HG03060 (cell line): Measurements from ENCODE around the gene ZDHHC18.

Experiments used
- ATAC-seq: cut with Tn5 transposase; IDR thresholded peaks from one replicate; pipeline ENCODE4 v1.9.1; 2021; ENCODE audit warnings: low read depth, moderate number of reproducible peaks; ENCODE audit not compliant: unreplicated experiment

The ZDHHC18 gene, protein sequence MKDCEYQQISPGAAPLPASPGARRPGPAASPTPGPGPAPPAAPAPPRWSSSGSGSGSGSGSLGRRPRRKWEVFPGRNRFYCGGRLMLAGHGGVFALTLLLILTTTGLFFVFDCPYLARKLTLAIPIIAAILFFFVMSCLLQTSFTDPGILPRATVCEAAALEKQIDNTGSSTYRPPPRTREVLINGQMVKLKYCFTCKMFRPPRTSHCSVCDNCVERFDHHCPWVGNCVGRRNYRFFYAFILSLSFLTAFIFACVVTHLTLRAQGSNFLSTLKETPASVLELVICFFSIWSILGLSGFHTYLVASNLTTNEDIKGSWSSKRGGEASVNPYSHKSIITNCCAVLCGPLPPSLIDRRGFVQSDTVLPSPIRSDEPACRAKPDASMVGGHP

DNA sequence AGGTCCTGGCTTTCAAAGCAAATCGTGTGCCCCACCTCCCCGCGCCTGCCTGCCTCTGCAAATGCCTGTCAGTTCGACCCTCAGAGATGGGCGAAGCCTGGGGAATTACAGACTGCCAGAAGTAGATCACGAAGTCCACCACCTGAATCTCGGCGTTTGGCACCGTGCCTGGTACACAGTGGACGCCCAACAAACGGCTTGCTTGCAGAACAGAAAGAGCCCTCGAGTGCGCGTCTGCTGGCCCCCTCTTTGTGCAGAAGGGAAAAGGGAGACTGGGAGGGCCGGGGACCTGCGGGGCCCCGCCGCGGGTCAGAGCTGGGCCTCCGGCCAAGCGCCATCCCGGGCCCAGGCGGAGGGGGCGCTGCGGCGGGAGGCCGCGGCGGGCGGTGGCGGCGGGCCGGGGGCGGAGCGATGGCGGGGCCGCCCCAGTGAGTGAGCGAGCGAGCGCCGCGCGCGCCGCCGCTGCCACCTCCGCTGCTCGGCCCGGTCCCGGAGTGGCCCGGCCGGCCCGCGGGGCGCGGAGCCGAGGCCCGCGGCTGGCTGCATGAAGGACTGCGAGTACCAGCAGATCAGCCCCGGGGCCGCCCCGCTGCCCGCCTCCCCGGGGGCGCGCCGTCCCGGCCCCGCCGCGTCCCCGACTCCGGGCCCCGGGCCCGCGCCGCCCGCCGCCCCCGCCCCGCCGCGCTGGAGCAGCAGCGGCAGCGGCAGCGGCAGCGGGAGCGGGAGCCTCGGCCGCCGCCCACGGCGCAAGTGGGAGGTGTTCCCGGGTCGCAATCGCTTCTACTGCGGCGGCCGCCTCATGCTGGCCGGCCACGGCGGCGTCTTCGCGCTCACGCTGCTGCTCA is at the start of gene ZDHHC18:
ZDHHC18 (plus strand) TSS at position 428 of the 845 bp plus-strand sequence; CDS start at position 545, 117 bp downstream.
- ATAC-seq: no peak

DNA sequence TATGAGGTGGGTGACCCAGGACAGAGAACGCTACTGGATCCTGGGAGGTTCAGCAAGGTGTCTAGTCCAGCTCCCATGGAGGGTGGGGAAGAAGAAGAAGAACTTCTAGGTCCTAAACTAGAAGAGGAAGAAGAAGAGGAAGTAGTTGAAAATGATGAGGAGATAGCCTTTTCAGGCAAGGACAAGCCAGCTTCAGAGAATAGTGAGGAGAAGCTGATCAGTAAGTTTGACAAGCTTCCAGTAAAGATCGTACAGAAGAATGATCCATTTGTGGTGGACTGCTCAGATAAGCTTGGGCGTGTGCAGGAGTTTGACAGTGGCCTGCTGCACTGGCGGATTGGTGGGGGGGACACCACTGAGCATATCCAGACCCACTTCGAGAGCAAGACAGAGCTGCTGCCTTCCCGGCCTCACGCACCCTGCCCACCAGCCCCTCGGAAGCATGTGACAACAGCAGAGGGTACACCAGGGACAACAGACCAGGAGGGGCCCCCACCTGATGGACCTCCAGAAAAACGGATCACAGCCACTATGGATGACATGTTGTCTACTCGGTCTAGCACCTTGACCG is 47.3 kb upstream of the ZDHHC18 start:
- ATAC-seq: no peak

DNA sequence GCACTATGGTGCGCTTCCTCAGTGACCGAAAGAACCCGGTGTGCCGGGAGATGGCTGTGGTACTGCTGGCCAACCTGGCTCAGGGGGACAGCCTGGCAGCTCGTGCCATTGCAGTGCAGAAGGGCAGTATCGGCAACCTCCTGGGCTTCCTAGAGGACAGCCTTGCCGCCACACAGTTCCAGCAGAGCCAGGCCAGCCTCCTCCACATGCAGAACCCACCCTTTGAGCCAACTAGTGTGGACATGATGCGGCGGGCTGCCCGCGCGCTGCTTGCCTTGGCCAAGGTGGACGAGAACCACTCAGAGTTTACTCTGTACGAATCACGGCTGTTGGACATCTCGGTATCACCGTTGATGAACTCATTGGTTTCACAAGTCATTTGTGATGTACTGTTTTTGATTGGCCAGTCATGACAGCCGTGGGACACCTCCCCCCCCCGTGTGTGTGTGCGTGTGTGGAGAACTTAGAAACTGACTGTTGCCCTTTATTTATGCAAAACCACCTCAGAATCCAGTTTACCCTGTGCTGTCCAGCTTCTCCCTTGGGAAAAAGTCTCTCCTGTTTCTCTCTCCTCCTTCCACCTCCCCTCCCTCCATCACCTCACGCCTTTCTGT is 46.0 kb upstream of the ZDHHC18 start:
- no peak for ATAC-seq

DNA sequence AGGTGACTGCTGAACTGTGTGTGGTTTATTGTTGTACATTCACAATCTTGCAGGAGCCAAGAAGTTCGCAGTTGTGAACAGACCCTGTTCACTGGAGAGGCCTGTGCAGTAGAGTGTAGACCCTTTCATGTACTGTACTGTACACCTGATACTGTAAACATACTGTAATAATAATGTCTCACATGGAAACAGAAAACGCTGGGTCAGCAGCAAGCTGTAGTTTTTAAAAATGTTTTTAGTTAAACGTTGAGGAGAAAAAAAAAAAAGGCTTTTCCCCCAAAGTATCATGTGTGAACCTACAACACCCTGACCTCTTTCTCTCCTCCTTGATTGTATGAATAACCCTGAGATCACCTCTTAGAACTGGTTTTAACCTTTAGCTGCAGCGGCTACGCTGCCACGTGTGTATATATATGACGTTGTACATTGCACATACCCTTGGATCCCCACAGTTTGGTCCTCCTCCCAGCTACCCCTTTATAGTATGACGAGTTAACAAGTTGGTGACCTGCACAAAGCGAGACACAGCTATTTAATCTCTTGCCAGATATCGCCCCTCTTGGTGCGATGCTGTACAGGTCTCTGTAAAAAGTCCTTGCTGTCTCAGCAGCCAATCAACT is 45.2 kb upstream of the ZDHHC18 start:
- no peak for ATAC-seq

DNA sequence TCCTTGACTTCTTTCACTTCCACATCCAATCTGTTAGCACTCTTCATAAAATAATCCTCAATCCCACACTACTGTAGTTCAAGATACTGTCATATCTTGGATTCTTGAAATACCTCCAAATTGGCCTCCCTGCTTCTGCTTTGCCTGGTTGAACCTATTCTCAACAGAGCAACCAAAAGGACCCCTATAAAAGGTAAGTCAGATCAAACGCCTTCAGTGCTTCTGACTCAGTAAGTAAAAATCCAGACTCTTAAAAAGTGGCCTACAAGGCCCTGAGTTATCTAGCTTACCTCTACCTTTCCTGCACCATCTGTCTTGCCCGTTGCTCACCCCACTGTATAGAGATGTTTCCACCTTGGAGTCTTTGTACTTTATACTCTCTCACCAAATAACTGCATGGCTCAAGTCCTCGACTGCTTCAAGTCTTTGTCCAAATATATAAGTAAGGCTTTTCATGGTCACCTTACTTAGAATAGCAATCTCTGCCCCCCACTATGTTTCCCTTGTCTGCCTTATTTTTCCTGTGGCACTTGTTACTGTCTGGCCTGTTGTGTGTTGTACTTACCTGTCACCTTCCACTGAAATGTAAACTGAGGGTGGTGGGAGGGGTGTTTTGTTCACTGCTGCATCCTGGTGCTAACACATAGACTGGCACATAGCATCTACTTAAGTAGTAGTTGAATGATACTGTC is 43.8 kb upstream of the ZDHHC18 start:
- ATAC-seq: no peak

DNA sequence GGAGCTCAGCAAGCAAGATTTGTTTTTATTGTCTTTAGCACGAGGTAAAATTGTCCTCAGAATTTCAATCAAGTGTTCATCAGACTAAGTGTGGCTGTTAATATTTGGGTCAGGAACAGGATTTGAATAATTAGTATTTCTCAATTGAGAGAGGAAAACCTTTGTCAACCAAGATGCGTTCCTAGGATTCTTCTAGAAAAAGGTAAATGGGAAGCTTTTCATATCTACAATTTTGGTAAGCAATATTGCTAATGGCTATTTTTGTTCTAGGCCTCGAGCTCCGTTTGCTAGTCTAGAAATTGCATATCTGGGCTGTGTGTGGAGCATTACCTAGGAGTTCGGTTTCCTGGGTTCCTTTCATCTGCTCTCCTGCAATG is 42.9 kb upstream of the ZDHHC18 start:
- ATAC-seq: no peak

DNA sequence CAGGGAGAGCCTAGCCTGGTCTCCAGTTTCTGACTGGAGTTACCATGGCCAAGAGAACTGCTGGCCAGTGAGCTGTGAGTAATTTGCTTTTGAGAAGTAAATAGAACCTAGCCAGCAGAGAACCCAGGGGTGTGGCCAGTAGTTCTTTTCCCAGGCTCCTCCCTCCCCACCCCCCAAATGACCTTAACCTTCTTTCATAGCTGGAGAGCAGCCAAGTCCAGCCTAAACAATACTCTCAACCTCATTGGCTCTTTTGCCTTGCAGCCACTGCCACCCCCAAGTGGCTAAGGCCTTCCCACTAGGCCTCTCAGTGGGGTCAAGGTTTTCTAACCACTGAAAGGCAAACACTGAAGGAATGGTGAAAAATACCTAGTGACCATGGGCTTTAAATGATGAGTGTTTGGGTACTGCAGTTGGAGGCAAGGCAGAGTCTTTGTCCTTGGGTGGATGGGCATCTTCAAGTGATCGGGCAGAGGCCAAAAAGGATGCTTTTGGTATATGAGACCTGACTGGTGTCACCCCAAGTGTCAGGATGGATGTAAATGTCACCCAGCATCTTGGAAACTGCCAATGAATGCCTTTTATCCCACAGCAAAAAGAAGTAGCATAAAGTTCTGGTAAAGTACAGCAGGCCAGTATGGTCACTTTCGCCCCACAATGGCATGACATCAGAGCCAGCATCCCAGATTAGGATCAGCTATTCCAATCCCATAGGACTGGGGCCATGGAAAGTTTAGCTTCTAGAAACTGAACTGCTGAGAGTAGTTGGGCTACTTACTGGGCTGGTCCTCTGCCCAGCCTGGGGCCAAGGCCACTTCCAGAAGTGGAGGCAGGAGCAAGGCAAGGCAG is 42.2 kb upstream of the ZDHHC18 start:
- no peak for ATAC-seq

DNA sequence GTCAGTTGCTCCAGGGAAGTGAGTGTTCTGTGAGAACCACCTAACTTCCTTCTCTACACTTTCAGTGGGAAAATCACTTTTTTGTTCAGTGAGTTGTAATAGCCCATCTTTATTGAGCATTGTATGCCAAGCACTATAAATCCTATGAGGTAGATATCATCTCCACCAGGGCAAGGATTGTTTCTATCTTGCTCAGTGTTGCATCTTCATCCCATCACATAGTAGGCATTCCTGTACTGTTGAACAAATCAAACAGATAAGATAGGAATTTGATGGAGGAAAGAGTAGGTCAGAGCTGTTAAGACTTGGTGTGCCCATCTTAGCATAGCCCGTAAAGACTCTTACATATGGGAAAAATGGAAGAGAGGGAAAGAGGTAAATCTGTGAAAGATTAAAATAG is 41.6 kb upstream of the ZDHHC18 start:
- no peak for ATAC-seq

DNA sequence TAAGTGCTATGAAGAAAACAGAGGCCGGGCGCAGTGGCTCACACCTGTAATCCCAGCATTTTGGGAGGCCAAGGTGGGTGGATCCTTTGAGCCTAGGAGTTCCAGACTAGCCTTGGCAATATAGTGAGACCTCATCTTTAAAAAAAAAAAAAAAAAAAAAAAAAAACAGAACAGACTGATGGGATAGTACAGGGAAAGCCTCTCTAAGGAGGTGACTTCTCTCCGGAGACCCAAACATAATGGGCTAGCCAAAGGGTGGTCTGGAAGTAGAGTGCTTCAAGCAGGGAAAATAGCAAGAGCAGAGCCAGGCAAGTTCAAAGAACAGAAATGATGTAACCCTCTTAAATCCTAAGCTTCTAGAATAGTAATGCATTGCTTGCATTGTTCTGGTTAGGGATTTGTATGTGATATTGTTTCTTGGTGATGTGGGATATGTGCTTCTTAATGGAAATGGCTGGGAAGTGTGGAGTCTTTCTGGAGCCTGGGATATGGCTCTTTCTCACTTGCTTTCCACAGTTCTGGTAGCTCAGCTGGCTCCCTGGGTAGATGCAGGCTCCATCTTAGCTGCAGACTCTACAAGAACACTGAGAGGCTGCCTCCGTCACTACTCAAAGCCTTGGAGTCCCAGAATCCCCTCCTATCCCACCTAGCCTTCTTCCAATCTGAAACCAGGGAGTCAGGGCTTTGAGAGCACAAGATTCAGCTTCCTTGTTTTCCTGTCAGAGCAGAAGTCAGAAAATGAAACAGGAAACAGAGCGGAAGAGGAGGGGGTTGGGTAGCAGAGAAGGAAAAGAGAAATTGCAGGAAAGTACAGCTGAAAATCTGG is 40.7 kb upstream of the ZDHHC18 start:
- no peak for ATAC-seq

DNA sequence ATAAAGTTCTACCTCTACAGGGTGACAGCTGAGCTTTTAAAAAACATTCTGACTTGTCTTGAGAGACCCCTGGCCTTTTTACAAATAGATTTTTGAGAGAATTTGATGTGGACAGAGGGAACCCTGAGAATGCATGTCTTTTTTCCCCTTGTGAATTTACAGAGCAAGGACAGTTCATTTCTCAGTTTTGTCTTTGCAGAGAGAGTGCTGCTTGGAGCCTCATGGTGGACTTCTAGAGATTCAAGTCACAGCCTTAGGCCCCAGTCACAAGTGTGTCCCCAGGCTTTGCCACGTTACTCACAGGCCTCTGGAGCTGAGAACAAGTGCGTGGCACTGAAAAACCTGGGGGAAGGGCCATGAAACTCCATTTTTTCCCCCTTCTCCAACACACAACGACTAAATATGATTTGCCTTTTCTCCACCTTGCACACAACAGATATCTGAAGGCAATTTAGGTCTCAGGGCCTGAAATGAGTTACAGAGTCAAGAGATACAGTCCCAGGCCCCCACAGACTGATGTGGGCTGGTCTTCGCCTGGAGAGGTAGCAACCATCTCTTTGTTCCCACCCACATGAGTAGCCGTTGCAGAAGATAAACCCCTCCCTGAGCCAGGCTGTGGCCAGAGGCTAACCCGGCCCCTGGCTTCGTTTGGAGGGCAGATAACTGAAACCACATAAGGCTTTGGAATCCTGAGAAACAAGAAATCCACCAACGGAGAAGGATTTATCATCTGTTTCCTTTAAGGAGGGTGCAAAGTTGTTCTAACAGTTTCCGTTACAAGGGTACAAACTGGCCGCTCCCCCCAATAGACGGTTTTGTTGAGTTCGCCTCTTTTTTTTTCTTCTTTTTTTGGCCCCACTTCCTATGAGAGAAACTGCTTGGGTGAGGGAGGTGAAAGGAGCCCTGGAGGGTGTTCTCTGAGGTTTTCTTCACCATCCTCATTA is 39.8 kb upstream of the ZDHHC18 start:
- no peak for ATAC-seq

DNA sequence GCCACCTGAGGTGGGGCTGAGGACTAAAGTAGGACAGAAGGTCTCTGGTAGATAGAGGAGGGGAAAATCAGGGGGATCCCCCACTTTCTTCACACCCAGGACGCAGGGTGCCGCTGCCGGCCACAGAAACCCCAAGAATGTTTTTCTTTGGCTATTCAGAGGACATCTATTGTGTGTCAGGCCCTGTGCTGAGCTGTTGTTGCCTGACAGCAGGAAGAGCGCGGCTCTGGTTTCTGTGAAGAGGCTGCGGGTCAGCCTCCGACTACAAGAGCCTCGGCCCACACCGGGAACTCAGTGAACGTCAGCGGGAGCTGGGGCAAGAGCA is 39.1 kb upstream of the ZDHHC18 start:
- no peak for ATAC-seq

DNA sequence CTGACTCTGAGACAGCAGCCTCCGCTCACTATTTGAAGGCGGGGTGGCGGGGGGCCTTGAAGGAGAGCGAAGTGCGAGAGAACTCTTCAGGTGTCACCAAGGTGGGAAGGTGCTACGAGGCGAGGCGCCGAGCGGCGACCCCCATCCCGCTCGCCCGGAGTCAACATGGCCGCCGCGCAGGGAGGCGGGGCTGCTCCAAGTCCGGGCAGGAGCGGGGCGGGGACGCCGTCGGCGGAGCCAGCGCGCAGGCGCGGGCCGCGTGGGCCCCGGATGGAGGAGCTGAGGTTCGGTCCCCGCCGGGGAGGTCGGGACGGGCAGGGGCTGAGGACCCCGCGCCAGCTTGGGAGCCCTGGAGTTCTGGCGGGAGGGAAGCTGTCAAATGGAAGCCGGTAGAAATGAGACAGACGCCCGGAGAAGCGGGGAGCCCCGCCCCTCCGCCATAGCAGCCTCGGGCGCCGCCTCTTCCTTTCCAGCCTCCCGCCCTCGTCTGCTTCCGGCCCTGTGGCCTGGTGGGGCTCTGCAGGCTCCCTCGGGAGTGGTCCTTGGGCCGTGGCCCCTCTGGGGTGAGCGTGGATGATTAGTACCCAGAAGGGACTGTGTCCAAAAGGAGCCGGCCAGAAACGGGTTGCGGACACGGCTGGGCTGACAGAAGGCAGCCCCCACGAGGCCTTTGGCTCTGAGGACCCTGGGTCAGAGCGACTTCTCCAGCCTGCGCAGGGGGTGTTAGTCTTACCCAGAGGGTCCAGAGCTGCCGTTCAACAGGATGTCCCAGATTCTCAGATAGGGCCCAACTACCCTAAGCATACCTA is 38.6 kb upstream of the ZDHHC18 start, which contains the start of gene PIGV:
PIGV (plus strand) TSS at position 245 of the 809 bp plus-strand sequence. CDS start 2,866 bp downstream, outside the sequence.
- ATAC-seq: no peak

DNA sequence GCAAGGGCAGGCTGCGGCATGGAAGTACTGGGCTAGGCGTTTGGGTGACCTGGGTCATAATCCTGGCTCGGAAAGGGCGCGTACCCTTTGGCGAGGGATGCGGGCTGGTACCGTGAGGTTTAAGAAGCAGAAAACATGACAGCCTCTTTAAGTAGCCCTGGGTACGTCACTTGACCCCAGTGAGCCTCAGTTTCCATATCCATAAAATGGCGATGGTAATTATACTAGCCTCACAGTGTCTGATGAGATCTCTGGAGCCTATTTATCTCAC is 38.0 kb upstream of the ZDHHC18 start:
- ATAC-seq: no peak

DNA sequence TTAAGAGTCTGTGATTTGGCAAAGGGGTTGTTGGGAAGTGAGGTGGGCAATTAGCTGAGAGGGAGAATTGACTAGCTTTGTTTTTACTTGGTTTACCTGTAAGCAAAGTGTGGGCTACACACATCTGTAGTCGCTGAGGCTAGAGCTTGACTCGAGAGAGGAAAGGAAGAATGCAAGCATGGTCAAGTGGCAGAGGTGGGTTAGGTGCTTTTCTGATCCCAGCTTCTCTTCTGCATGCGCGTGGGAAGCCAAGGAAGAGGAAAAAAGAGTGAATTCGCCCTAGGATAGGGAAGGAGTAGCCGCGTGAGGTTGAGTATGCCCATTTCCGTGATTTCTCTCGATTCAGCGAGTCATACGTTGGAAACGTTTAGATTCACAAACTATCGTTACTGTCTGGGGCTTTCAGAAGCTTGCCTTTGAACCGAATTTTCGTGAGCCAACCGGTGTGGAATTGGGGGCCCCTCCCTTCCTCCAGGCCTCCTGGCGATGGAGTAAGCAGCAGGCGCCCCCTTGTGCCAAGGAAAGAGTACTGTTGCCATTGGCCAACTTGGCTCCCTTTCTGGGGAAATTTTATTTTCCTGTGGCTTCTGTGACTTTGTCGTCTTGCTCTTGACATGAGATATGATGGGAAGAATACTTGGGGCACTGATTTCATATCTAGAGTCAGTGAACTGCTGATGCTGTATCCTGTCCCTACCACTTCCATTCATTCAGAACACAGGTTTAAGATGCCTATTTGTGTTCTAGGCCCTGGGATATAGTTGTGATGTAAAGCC is 37.5 kb upstream of the ZDHHC18 start:
- no peak for ATAC-seq

DNA sequence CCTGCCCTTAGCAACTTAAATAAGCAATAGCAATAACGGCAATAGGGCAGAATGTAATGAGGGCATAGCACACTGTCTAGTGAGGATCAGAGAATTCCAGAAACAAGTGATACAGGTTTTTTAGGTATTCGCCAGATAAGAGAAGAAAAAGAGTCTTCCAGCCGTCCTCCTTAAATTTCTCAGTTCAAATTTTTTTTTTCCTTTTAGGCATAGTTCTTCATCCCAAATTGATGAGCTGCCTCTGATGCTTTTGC is 36.9 kb upstream of the ZDHHC18 start:
- ATAC-seq: no peak

DNA sequence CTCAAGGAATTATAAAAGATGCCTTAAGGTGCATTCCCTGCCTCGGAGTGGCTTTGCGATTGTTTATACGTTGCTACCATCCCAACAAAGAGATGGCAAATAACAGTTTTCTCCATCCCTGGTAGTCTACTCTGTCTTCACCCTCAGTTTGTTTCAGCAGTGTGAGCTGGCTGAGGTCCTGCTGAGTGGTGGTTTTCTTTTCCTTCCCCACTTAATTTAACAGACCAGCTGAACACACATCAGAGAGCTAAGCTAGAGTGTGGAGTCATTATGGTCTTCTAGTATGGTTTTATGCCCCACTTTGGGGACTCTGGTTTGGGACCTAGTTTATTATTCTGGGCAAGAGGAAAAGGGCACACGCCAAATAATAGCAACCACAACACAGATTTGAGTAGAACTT is 36.6 kb upstream of the ZDHHC18 start:
- ATAC-seq: no peak
